Endothelial cell (in vitro differentiated cells): ENCODE results near the gene IGHMBP2. TPM values are rescaled to one million over a fixed set of nuclear protein-coding genes. Genes with fewer than 3 reads are reported as not detected.
A peak's percentile ranks its signal among the peaks of the same experiment; 100 is the strongest.

ENCODE experiments used
- DNase-seq: peaks from one replicate; pipeline ENCODE4 v3.0.0; 2021; ENCODE audit warnings: low spot score
- H3K27ac Mint-ChIP-seq: one replicate; pipeline ENCODE4 v1.8.0; 2021; ENCODE audit warnings: mixed read lengths, inconsistent platforms; ENCODE audit not compliant: unreplicated experiment
- H3K27me3 Mint-ChIP-seq: one replicate; pipeline ENCODE4 v1.8.0; 2021; ENCODE audit warnings: mild to moderate bottlenecking, moderate library complexity, mixed read lengths, inconsistent platforms; ENCODE audit not compliant: unreplicated experiment
- H3K36me3 Mint-ChIP-seq: one replicate; pipeline ENCODE4 v1.8.0; 2021; ENCODE audit warnings: mild to moderate bottlenecking, low read depth, mixed read lengths, inconsistent platforms; ENCODE audit not compliant: unreplicated experiment
- H3K4me1 Mint-ChIP-seq: one replicate; pipeline ENCODE4 v1.8.0; 2021; ENCODE audit warnings: mild to moderate bottlenecking, mixed read lengths, inconsistent platforms; ENCODE audit not compliant: unreplicated experiment
- H3K4me3 Mint-ChIP-seq: one replicate; pipeline ENCODE4 v1.8.0; 2021; ENCODE audit warnings: mild to moderate bottlenecking, mixed read lengths, inconsistent platforms; ENCODE audit not compliant: unreplicated experiment
- H3K9me3 Mint-ChIP-seq: one replicate; pipeline ENCODE4 v1.8.0; 2021; ENCODE audit warnings: mixed read lengths, inconsistent platforms; ENCODE audit not compliant: unreplicated experiment
- CTCF ChIP-seq: fragments of 200-600 bp; sonication (generic); IDR thresholded peaks from one replicate; pipeline ENCODE4 v1.5.0; 2021; ENCODE audit warnings: antibody characterized with exemption; ENCODE audit not compliant: unreplicated experiment
- total RNA-seq: library from RNA; stranded (reverse); fragmentation: NEBNext Ultra II Directional; extraction: Animal tissue kit (Norgen Biotek cat#: 25700); gene quantifications from one replicate; pipeline ENCODE4 v1.2.1, GENCODE V29; 2021; ENCODE audit not compliant: unreplicated experiment

Gene IGHMBP2
- total RNA-seq, 1 donor from 2014 or later, result 14.1 TPM

- no peaks in the 10 kb centered on the region for H3K9me3 Mint-ChIP-seq
- peaks cover 3% of the 10 kb centered on the region for H3K4me1 Mint-ChIP-seq
- H3K36me3 Mint-ChIP-seq, result peaks cover 40% of the 10 kb centered on the region
- DNase-seq, result no peak
- no peak overlapping the region for H3K27ac Mint-ChIP-seq
- H3K27me3 Mint-ChIP-seq, result peaks cover 2% of the 10 kb centered on the region
- no peak for TF ChIP-seq CTCF
- no peak overlapping the region for H3K4me3 Mint-ChIP-seq
Measured at GRCh38 chr11:68896171-68896959, 7.3 kb upstream of the IGHMBP2 start.

DNA sequence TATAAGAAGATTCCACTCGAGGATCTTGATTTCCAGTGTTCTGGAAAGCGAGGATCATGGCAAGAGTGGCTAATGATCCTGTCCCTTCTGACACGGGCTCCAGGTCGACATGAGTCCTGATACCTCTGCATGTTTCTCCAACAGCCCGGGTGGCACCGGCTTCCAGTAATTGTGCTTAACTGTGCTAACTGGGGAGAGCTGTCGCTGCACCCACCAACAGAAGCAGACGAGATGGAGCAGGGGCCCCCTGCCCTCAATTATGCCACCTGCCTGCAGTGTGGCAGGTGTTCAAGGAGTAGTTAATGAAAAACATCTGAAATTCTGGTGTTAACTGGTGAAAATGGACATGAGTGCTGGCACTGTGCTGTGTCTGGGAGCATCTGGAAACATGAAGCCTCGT, 6.2 kb upstream of the IGHMBP2 start:
- Mint-ChIP-seq H3K4me3 (peak overlapping the region; percentile 56), H3K9me3 (no peaks in the 10 kb centered on the region), H3K27ac (no peak overlapping the region), H3K4me1 (peaks cover 11% of the 10 kb centered on the region), H3K36me3 (peaks cover 46% of the 10 kb centered on the region), H3K27me3 (peaks cover 2% of the 10 kb centered on the region)
- DNase-seq, result no peak
- TF ChIP-seq CTCF, result no peak

- DNase-seq, result no peak
- peaks cover 4% of the 10 kb centered on the region for H3K27me3 Mint-ChIP-seq
- no peak overlapping the region for H3K4me3 Mint-ChIP-seq
- no peak overlapping the region for H3K27ac Mint-ChIP-seq
- TF ChIP-seq CTCF, result no peak
- no peaks in the 10 kb centered on the region for H3K9me3 Mint-ChIP-seq
- peaks cover 28% of the 10 kb centered on the region for H3K4me1 Mint-ChIP-seq
- H3K36me3 Mint-ChIP-seq, result peaks cover 45% of the 10 kb centered on the region
Measured at GRCh38 chr11:68900835-68901381, 2.8 kb upstream of the IGHMBP2 start.

GRCh38 chr11:68904248-68904847, 657 bp downstream of the IGHMBP2 start:
- peaks cover 27% of the 10 kb centered on the region for H3K36me3 Mint-ChIP-seq
- peak overlapping the region; percentile 99 for H3K4me3 Mint-ChIP-seq
- DNase-seq, result peak; percentile 23
- peaks cover 28% of the 10 kb centered on the region for H3K4me1 Mint-ChIP-seq
- peaks cover 4% of the 10 kb centered on the region for H3K27me3 Mint-ChIP-seq
- no peak for TF ChIP-seq CTCF
- peak overlapping the region; percentile 57 for H3K27ac Mint-ChIP-seq
- no peaks in the 10 kb centered on the region for H3K9me3 Mint-ChIP-seq
